ENCODE results near the gene TRIM2. TPM values are rescaled to one million over a fixed set of nuclear protein-coding genes. Genes with fewer than 3 reads are reported as not detected.
A peak's percentile ranks its signal among the peaks of the same experiment; 100 is the strongest.

Gene TRIM2
- total and polyA plus RNA-seq, 2 of the 8 experiments (the other 6 are each of a cell fraction or from before 2014, with no cell fraction given) = 34.0 to 59.8 TPM

DNA sequence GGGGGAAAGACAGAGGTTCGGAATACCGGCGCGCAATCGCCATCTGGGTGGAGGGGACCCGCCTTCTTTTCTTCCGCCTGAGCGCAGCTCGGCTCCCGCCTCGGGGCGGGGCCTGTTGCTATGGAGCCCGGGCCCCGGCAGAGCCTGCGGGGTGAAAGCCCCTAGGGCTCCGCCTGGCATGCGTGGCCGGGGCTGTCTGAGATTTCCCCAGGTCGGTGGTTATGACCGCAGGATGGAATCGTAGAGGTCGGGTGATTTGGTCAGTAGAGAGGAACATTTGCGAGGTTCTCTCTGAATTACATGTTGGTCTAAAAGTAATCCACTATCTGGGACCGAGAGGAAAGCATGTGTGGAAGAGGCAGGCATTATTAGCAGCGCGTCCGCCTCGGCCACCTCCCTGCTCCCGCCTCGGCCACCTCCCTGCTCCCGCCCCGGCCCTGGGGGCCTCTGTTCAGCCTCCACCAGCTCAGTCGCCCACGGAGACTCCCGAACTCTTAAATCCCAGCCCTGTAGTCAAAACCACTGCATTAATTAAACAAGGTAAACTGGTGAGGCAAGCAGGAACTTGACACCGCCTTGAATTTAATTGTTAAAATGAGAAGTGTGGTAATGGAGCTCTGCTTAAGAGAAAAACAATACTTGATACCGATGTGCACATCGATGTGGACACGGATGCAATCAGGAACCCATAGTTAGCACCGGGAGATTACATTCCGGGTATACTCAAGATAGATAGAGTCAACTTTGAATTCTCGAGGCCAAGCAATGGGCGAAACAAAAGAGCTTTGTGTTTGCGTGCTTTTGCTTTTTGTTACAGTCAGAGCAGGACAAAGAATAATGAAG is 45.2 kb downstream of the TRIM2 start (continued):
- TF ChIP-seq, protein P1, sequence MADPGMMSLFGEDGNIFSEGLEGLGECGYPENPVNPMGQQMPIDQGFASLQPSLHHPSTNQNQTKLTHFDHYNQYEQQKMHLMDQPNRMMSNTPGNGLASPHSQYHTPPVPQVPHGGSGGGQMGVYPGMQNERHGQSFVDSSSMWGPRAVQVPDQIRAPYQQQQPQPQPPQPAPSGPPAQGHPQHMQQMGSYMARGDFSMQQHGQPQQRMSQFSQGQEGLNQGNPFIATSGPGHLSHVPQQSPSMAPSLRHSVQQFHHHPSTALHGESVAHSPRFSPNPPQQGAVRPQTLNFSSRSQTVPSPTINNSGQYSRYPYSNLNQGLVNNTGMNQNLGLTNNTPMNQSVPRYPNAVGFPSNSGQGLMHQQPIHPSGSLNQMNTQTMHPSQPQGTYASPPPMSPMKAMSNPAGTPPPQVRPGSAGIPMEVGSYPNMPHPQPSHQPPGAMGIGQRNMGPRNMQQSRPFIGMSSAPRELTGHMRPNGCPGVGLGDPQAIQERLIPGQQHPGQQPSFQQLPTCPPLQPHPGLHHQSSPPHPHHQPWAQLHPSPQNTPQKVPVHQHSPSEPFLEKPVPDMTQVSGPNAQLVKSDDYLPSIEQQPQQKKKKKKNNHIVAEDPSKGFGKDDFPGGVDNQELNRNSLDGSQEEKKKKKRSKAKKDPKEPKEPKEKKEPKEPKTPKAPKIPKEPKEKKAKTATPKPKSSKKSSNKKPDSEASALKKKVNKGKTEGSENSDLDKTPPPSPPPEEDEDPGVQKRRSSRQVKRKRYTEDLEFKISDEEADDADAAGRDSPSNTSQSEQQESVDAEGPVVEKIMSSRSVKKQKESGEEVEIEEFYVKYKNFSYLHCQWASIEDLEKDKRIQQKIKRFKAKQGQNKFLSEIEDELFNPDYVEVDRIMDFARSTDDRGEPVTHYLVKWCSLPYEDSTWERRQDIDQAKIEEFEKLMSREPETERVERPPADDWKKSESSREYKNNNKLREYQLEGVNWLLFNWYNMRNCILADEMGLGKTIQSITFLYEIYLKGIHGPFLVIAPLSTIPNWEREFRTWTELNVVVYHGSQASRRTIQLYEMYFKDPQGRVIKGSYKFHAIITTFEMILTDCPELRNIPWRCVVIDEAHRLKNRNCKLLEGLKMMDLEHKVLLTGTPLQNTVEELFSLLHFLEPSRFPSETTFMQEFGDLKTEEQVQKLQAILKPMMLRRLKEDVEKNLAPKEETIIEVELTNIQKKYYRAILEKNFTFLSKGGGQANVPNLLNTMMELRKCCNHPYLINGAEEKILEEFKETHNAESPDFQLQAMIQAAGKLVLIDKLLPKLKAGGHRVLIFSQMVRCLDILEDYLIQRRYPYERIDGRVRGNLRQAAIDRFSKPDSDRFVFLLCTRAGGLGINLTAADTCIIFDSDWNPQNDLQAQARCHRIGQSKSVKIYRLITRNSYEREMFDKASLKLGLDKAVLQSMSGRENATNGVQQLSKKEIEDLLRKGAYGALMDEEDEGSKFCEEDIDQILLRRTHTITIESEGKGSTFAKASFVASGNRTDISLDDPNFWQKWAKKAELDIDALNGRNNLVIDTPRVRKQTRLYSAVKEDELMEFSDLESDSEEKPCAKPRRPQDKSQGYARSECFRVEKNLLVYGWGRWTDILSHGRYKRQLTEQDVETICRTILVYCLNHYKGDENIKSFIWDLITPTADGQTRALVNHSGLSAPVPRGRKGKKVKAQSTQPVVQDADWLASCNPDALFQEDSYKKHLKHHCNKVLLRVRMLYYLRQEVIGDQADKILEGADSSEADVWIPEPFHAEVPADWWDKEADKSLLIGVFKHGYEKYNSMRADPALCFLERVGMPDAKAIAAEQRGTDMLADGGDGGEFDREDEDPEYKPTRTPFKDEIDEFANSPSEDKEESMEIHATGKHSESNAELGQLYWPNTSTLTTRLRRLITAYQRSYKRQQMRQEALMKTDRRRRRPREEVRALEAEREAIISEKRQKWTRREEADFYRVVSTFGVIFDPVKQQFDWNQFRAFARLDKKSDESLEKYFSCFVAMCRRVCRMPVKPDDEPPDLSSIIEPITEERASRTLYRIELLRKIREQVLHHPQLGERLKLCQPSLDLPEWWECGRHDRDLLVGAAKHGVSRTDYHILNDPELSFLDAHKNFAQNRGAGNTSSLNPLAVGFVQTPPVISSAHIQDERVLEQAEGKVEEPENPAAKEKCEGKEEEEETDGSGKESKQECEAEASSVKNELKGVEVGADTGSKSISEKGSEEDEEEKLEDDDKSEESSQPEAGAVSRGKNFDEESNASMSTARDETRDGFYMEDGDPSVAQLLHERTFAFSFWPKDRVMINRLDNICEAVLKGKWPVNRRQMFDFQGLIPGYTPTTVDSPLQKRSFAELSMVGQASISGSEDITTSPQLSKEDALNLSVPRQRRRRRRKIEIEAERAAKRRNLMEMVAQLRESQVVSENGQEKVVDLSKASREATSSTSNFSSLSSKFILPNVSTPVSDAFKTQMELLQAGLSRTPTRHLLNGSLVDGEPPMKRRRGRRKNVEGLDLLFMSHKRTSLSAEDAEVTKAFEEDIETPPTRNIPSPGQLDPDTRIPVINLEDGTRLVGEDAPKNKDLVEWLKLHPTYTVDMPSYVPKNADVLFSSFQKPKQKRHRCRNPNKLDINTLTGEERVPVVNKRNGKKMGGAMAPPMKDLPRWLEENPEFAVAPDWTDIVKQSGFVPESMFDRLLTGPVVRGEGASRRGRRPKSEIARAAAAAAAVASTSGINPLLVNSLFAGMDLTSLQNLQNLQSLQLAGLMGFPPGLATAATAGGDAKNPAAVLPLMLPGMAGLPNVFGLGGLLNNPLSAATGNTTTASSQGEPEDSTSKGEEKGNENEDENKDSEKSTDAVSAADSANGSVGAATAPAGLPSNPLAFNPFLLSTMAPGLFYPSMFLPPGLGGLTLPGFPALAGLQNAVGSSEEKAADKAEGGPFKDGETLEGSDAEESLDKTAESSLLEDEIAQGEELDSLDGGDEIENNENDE (IDR thresholded peaks at IDR 0.05; ENCODE audit: insufficient replicate concordance, low read length) = no peak
- TF ChIP-seq, protein P2, sequence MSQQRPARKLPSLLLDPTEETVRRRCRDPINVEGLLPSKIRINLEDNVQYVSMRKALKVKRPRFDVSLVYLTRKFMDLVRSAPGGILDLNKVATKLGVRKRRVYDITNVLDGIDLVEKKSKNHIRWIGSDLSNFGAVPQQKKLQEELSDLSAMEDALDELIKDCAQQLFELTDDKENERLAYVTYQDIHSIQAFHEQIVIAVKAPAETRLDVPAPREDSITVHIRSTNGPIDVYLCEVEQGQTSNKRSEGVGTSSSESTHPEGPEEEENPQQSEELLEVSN (IDR thresholded peaks at IDR 0.05) = peak; percentile 15; the same call in 1 of the 2 replicates
- TF ChIP-seq SP1 (IDR thresholded peaks at IDR 0.05; ENCODE audit: low read depth, low read length) (no peak), PHF8 (conservative IDR thresholded peaks at IDR 0.05; ENCODE audit: low read depth, low read length) (0 out of 2 replicates have a peak, but pooled peaks have one; percentile 36), TEAD4 (IDR thresholded peaks at IDR 0.05; ENCODE audit: low read depth, low read length) (peak; percentile 19; the same call in 1 of the 2 replicates), SP4 (IDR thresholded peaks at IDR 0.05; ENCODE audit: low read length) (peak; percentile 84), TAF1 (IDR thresholded peaks at IDR 0.05; ENCODE audit: low read depth, low read length) (no peak; the same call in 1 of the 2 replicates), SIN3A (conservative IDR thresholded peaks at IDR 0.05 in 1 of 2, IDR thresholded peaks at IDR 0.05 in 1 of 2; ENCODE audit: low read depth in 1 of 2, low read length in 2 of 2) (peak in 1 of 2 experiments; percentile 72; a peak in 1 of 4 replicates)
